Measurements from ENCODE around the gene CATSPERB.
"Not testable (repeated sequence)": the region's sequence is repeated elsewhere in the genome, so short reads cannot be mapped to it uniquely, and the experiment has no call there.

CATSPERB gene

GRCh38 chr14:91677687-91678086 is 54.2 kb downstream of the CATSPERB start:
- DNase-seq (ENCODE audit: low read depth, low spot score): not testable (repeated sequence)

- DNase-seq (ENCODE audit: low read depth, low spot score): no peak
These were observed 57.0 kb downstream of the CATSPERB start for GRCh38 chr14:91674911-91675310.

GRCh38 chr14:91669867-91670266 is 62.0 kb downstream of the CATSPERB start:
- no peak for DNase-seq (ENCODE audit: low read depth, low spot score)

- DNase-seq (ENCODE audit: low read depth, low spot score): not testable (repeated sequence)
These were observed 64.8 kb downstream of the CATSPERB start for GRCh38 chr14:91667101-91667500.

GRCh38 chr14:91660790-91661189 is 71.1 kb downstream of the CATSPERB start:
- no peak for DNase-seq (ENCODE audit: low read depth, low spot score)

GRCh38 chr14:91654836-91655235 is 77.0 kb downstream of the CATSPERB start:
- no peak for DNase-seq (ENCODE audit: low read depth, low spot score)

GRCh38 chr14:91653451-91653850 is 78.4 kb downstream of the CATSPERB start:
- DNase-seq (ENCODE audit: low read depth, low spot score): no peak

- no peak for DNase-seq (ENCODE audit: low read depth, low spot score)
These were observed 82.0 kb downstream of the CATSPERB start for GRCh38 chr14:91649930-91650329.

- no peak for DNase-seq (ENCODE audit: low read depth, low spot score)
These were observed 84.0 kb downstream of the CATSPERB start for GRCh38 chr14:91647856-91648255.

GRCh38 chr14:91636604-91637003 is 95.3 kb downstream of the CATSPERB start:
- DNase-seq (ENCODE audit: low read depth, low spot score): no peak

GRCh38 chr14:91624757-91625156 is 107.1 kb downstream of the CATSPERB start:
- no peak for DNase-seq (ENCODE audit: low read depth, low spot score)

GRCh38 chr14:91614187-91614586 is 117.7 kb downstream of the CATSPERB start:
- DNase-seq (ENCODE audit: low read depth, low spot score): no peak

- DNase-seq (ENCODE audit: low read depth, low spot score): no peak
These were observed 118.3 kb downstream of the CATSPERB start for GRCh38 chr14:91613459-91614112.

GRCh38 chr14:91611528-91611927 is 120.4 kb downstream of the CATSPERB start:
- DNase-seq (ENCODE audit: low read depth, low spot score): no peak

GRCh38 chr14:91609161-91609560 is 122.7 kb downstream of the CATSPERB start:
- DNase-seq (ENCODE audit: low read depth, low spot score): no peak

- no peak for DNase-seq (ENCODE audit: low read depth, low spot score)
These were observed 124.4 kb downstream of the CATSPERB start for GRCh38 chr14:91607322-91608047.

- DNase-seq (ENCODE audit: low read depth, low spot score): no peak
These were observed 125.0 kb downstream of the CATSPERB start for GRCh38 chr14:91606851-91607250.

GRCh38 chr14:91604611-91605010 is 127.3 kb downstream of the CATSPERB start:
- DNase-seq (ENCODE audit: low read depth, low spot score): not testable (repeated sequence)

GRCh38 chr14:91599994-91600393 is 131.9 kb downstream of the CATSPERB start:
- no peak for DNase-seq (ENCODE audit: low read depth, low spot score)

- DNase-seq (ENCODE audit: low read depth, low spot score): no peak
These were observed 136.2 kb downstream of the CATSPERB start for GRCh38 chr14:91595736-91596135.

- DNase-seq (ENCODE audit: low read depth, low spot score): not testable (repeated sequence)
These were observed 137.9 kb downstream of the CATSPERB start for GRCh38 chr14:91593957-91594356.

- no peak for DNase-seq (ENCODE audit: low read depth, low spot score)
These were observed 145.5 kb downstream of the CATSPERB start for GRCh38 chr14:91586410-91586809.

- DNase-seq (ENCODE audit: low read depth, low spot score): no peak
These were observed 146.0 kb downstream of the CATSPERB start for GRCh38 chr14:91585856-91586255.
